PC-9 (cell line): ENCODE results near the gene CD6.

Experiments
- EZH2 ChIP-seq: fragments of 200-600 bp; sonication (generic); IDR thresholded peaks from 2 replicates; pipeline ENCODE4 v1.8.0; 2017; ENCODE audit warnings: antibody characterized with exemption, low read depth
- TF ChIP-seq, protein P1 (sequence below): fragments of 200-600 bp; sonication (generic); conservative IDR thresholded peaks from 2 replicates; pipeline ENCODE4 v1.6.1; 2017; ENCODE audit warnings: mixed run types, antibody characterized with exemption, mild to moderate bottlenecking, moderate library complexity

DNA sequence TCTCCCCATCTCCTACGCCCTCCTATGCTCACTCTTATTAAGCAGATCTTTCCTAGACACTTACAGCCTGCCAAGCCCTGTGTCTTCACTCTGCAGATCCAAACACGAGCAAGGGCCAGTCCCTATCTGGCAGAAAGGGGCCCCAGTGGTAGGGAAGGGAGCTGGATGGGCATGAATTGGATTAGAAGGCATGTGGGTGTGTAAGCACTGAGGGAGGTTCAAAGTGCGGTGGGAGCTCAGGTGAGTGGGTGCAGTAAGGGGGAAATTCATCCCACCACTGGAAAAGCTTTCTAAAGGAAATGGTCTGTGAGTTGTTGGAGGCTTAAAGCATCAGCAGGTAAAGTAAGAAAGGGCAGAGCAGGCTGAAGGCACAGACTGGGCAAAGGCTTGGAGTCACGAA, 41.7 kb upstream of the CD6 start:
- TF ChIP-seq, protein P1, sequence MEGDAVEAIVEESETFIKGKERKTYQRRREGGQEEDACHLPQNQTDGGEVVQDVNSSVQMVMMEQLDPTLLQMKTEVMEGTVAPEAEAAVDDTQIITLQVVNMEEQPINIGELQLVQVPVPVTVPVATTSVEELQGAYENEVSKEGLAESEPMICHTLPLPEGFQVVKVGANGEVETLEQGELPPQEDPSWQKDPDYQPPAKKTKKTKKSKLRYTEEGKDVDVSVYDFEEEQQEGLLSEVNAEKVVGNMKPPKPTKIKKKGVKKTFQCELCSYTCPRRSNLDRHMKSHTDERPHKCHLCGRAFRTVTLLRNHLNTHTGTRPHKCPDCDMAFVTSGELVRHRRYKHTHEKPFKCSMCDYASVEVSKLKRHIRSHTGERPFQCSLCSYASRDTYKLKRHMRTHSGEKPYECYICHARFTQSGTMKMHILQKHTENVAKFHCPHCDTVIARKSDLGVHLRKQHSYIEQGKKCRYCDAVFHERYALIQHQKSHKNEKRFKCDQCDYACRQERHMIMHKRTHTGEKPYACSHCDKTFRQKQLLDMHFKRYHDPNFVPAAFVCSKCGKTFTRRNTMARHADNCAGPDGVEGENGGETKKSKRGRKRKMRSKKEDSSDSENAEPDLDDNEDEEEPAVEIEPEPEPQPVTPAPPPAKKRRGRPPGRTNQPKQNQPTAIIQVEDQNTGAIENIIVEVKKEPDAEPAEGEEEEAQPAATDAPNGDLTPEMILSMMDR: no peak
- no peak for TF ChIP-seq EZH2
